Measurements from ENCODE around the gene PLEKHM1. TPM values are rescaled to one million over a fixed set of nuclear protein-coding genes. Genes with fewer than 3 reads are reported as not detected.
A peak's percentile ranks its signal among the peaks of the same experiment; 100 is the strongest.
"Not testable (repeated sequence)": the region's sequence is repeated elsewhere in the genome, so short reads cannot be mapped to it uniquely, and the experiment has no call there.

Gene PLEKHM1
- polyA plus RNA-seq, 1 experiment = 18.2 TPM

GRCh38 chr17:45446872-45447625 is 43.5 kb downstream of the PLEKHM1 start:
- H3K27ac ChIP-seq (ENCODE audit: low read depth, low read length); H3K27me3 ChIP-seq (ENCODE audit: control insufficient read depth, insufficient read depth, low read length); POLR2A ChIA-PET; DNase-seq (ENCODE audit: low read depth, low spot score); H3K9me3 ChIP-seq (ENCODE audit: control insufficient read depth, insufficient read depth, low read length); H3K4me3 ChIP-seq (ENCODE audit: low read depth, low read length): not testable (repeated sequence)
- CTCF ChIA-PET = interaction anchor here (1.1 kb wide), 1 partner anchor 311 kb away, joined by 4 read pairs; the partner anchor contains the start of gene ACBD4

- H3K27me3 ChIP-seq (ENCODE audit: control insufficient read depth, insufficient read depth, low read length); H3K27ac ChIP-seq (ENCODE audit: low read depth, low read length); H3K9me3 ChIP-seq (ENCODE audit: control insufficient read depth, insufficient read depth, low read length); H3K4me3 ChIP-seq (ENCODE audit: low read depth, low read length): not testable (repeated sequence)
- CTCF ChIA-PET = interaction anchor here (1.1 kb wide), 1 partner anchor 311 kb away, joined by 4 read pairs; the partner anchor contains the start of gene ACBD4
- peak; percentile 23 for DNase-seq (ENCODE audit: low read depth, low spot score)
- POLR2A ChIA-PET = interaction anchor here (0.6 kb wide), 1 partner anchor 11 kb away, joined by 4 read pairs; no protein-coding TSS in a partner anchor
Observed at GRCh38 chr17:45445901-45446743, 44.4 kb downstream of the PLEKHM1 start.

- H3K4me3 ChIP-seq (ENCODE audit: low read depth, low read length); DNase-seq (ENCODE audit: low read depth, low spot score); POLR2A ChIA-PET; H3K27me3 ChIP-seq (ENCODE audit: control insufficient read depth, insufficient read depth, low read length); CTCF ChIA-PET; H3K9me3 ChIP-seq (ENCODE audit: control insufficient read depth, insufficient read depth, low read length); H3K27ac ChIP-seq (ENCODE audit: low read depth, low read length): not testable (repeated sequence)
Observed at GRCh38 chr17:45444856-45445820, 45.4 kb downstream of the PLEKHM1 start.

DNA sequence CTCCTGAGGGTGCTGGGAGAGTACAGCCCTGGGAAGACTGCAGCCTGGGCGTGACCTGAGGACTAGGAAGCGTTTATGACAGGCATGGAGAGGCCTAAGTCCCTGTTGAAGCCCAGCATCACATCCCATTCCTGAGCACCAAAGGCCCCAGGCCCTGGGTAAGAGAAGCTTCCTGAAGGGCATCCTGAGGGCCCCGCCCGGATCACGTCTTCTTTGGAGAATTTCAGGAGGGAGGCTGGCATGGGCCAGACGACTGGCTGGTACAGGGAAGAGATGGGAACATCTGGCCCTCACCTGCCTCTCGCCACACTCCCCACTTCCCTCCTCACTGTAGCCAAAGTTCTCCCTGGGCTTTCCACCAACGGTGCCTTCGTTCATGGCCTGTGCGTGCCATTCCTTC is 46.2 kb downstream of the PLEKHM1 start:
- H3K27ac ChIP-seq (ENCODE audit: low read depth, low read length); CTCF ChIA-PET; H3K27me3 ChIP-seq (ENCODE audit: control insufficient read depth, insufficient read depth, low read length); H3K4me3 ChIP-seq (ENCODE audit: low read depth, low read length); POLR2A ChIA-PET; H3K9me3 ChIP-seq (ENCODE audit: control insufficient read depth, insufficient read depth, low read length); DNase-seq (ENCODE audit: low read depth, low spot score): not testable (repeated sequence)

DNA sequence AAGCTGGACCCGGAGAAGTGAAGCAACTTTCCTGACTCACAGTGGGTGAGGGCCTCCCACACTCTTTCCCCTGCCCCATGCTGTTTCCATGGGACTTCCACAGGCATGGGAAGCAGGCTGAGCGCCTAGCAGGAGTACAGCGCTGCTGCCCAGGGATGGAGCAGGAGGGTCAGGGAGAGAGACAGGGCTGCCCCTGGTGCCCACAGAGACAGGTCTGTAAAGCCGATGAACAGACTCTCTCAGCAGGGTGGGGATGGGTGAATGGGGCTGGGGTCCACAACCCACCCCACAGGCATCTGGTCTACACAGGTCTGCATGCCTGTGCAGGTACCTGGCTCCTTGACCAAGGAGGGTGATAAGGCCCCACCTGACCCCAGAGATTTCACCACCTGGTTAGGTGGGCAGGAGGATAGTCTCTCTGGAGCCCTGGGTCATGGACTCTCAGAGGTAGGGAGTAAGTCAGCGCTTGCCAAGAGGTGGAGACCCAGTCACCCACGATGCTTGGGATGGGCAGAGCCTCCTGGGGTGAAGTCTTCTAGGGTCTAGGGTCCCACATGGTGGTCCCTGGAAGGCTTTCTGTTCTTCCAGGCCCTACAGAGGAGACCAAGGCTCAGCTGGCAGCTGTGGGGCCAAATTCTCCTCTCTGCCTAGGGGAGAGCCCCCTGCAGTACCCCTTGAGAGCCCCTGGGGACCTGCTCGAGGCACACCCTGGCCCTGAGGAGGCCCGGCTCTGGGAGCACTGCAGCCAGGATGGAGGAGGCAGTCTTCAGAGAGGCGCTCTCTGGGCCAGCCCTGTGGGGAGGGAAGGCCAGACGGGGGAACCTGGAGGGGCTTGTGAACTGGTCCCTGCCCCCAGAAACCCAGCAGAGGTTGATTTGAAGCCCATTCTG is 46.9 kb downstream of the PLEKHM1 start:
- H3K27me3 ChIP-seq (ENCODE audit: control insufficient read depth, insufficient read depth, low read length); H3K27ac ChIP-seq (ENCODE audit: low read depth, low read length); CTCF ChIA-PET; H3K9me3 ChIP-seq (ENCODE audit: control insufficient read depth, insufficient read depth, low read length); POLR2A ChIA-PET; DNase-seq (ENCODE audit: low read depth, low spot score); H3K4me3 ChIP-seq (ENCODE audit: low read depth, low read length): not testable (repeated sequence)

DNA sequence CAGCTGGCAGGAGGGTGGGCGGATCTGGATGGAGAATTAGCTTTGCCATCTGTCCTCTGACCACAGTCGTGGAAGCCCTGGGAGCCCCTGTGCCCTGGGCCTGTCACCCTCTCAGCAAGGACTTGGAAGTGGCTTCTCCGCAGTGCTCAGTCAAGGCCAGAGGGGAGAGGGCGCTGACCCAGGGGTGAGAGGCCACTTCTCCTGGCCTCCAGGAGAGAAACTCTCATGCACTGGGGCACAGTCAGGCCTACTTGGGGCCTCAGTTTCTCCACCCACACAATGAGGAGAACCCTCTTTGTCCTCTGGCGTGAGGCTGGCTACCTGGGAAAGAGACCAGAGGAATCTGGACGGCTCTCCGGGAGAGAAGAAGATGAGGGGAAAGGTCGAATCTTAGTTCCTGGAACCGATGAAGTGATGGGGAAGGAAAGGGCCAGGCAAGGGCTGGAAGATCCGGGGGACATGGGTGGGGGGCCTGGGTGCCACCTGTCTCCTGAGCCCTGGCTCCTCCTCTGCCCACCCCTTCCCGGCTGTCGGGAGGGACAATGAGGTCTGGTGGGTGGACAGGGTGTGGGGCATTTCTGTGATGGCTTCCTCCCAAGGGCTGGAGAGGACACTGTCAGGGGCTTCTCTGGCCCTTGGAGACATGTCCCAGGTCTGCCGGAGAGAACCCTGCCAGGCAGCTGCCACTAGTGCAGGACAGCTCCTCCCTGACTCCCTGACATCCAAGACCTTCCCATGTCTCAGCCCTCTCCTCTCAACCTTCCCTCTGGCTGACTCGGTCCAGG is 48.8 kb downstream of the PLEKHM1 start:
- Histone ChIP-seq H3K27ac (ENCODE audit: low read depth, low read length) (no peak overlapping the region), H3K9me3 (ENCODE audit: control insufficient read depth, insufficient read depth, low read length) (no peaks in the 10 kb centered on the region), H3K27me3 (ENCODE audit: control insufficient read depth, insufficient read depth, low read length) (no peaks in the 10 kb centered on the region), H3K4me3 (ENCODE audit: low read depth, low read length) (no peak overlapping the region)
- TF ChIP-seq CTCF (IDR thresholded peaks at IDR 0.05; ENCODE audit: low read depth, low read length) = no peak
- ChIA-PET POLR2A (no interaction called here), CTCF (no interaction called here)
- no peak for DNase-seq (ENCODE audit: low read depth, low spot score)

- CTCF ChIA-PET = not testable (repeated sequence)
Observed at GRCh38 chr17:45440839-45441515, 49.5 kb downstream of the PLEKHM1 start.

More at GRCh38 chr17:45440839-45441515, 49.5 kb downstream of the PLEKHM1 start:
- DNase-seq (ENCODE audit: low read depth, low spot score); H3K27ac ChIP-seq (ENCODE audit: low read depth, low read length); H3K27me3 ChIP-seq (ENCODE audit: control insufficient read depth, insufficient read depth, low read length); H3K4me3 ChIP-seq (ENCODE audit: low read depth, low read length); H3K9me3 ChIP-seq (ENCODE audit: control insufficient read depth, insufficient read depth, low read length); POLR2A ChIA-PET: not testable (repeated sequence)
